HepG2 (cell line): ENCODE measurements around the gene MAN2C1. TPM values are rescaled to one million over a fixed set of nuclear protein-coding genes. Genes with fewer than 3 reads are reported as not detected.

Experiments used
- ASH2L ChIP-seq: fragments of 300-600, 200-600 bp; sonication (generic); IDR thresholded peaks from 2 replicates; pipeline ENCODE4 v1.7.0; 2017; ENCODE audit warnings: low read depth, mild to moderate bottlenecking, moderate library complexity, mixed read lengths, low read length; ENCODE audit not compliant: insufficient read length
- FOXM1 ChIP-seq: sonication (generic); formaldehyde crosslinking; IDR thresholded peaks from 2 replicates; pipeline ENCODE4 v1.5.0; 2020; ENCODE audit warnings: missing genetic modification reagents
- HMG20B ChIP-seq: conservative IDR thresholded peaks from 2 replicates; pipeline ENCODE4 v1.6.1; 2016; ENCODE audit warnings: missing genetic modification reagents, missing compliant biosample characterization
- HNRNPH1 ChIP-seq: fragments of 200-400 bp; formaldehyde crosslinking; optimal IDR thresholded peaks from 2 replicates; pipeline ENCODE3; 2017; ENCODE audit warnings: mild to moderate bottlenecking, low read depth, low read length
- KLF15 ChIP-seq: sonication (generic); formaldehyde crosslinking; IDR thresholded peaks from 2 replicates; pipeline ENCODE4 v1.8.1; 2023; ENCODE audit warnings: borderline replicate concordance, mild to moderate bottlenecking, inconsistent platforms, missing genetic modification reagents, mixed read lengths
- MIER3 ChIP-seq: IDR thresholded peaks from 2 replicates; pipeline ENCODE4 v1.6.1; 2016; ENCODE audit warnings: missing compliant biosample characterization, borderline replicate concordance
- MLXIP ChIP-seq: sonication (generic); formaldehyde crosslinking; IDR thresholded peaks from 2 replicates; pipeline ENCODE4 v1.9.0; 2021; ENCODE audit warnings: missing genetic modification reagents, borderline replicate concordance
- MXI1 ChIP-seq: IDR thresholded peaks from 3 replicates; pipeline ENCODE4 v1.6.1; 2012; ENCODE audit warnings: low read depth, low read length, inconsistent platforms, borderline replicate concordance
- THAP11 ChIP-seq: IDR thresholded peaks from 2 replicates; pipeline ENCODE4 v1.6.1; 2016; ENCODE audit warnings: missing biosample characterization, missing genetic modification reagents
- THRA ChIP-seq: sonication (generic); formaldehyde crosslinking; IDR thresholded peaks from 2 replicates; pipeline ENCODE4 v1.4.0; 2020; ENCODE audit warnings: missing genetic modification reagents, borderline replicate concordance
- TRIM22 ChIP-seq: fragments of 450-650 bp; IDR thresholded peaks from 2 replicates; pipeline ENCODE4 v1.6.1; 2017
- ZBTB8A ChIP-seq: sonication (generic); formaldehyde crosslinking; IDR thresholded peaks from 2 replicates; pipeline ENCODE4 v1.4.0; 2020; ENCODE audit warnings: mild to moderate bottlenecking, low read depth, missing genetic modification reagents, borderline replicate concordance
- ZNF18 ChIP-seq: sonication (generic); formaldehyde crosslinking; IDR thresholded peaks from 2 replicates; pipeline ENCODE4 v1.8.0; 2022; ENCODE audit warnings: mild to moderate bottlenecking, missing genetic modification reagents; ENCODE audit not compliant: insufficient replicate concordance
- ZNF333 ChIP-seq: sonication (generic); formaldehyde crosslinking; IDR thresholded peaks from 2 replicates; pipeline ENCODE4 v1.4.0; 2020; ENCODE audit warnings: mild to moderate bottlenecking, missing genetic modification reagents, borderline replicate concordance
- ZNF350 ChIP-seq: sonication (generic); formaldehyde crosslinking; IDR thresholded peaks from 2 replicates; pipeline ENCODE4 v1.4.0; 2020; ENCODE audit warnings: mild to moderate bottlenecking, low read depth, missing genetic modification reagents, borderline replicate concordance
- ZNF441 ChIP-seq: sonication (generic); formaldehyde crosslinking; IDR thresholded peaks from 2 replicates; pipeline ENCODE4 v1.7.0; 2021; ENCODE audit warnings: missing genetic modification reagents, borderline replicate concordance
- ZNF709 ChIP-seq: sonication (generic); formaldehyde crosslinking; IDR thresholded peaks from 2 replicates; pipeline ENCODE4 v1.5.0; 2020; ENCODE audit warnings: mild to moderate bottlenecking, missing genetic modification reagents
- ZNF772 ChIP-seq: sonication (generic); formaldehyde crosslinking; IDR thresholded peaks from 2 replicates; pipeline ENCODE4 v1.5.0; 2020; ENCODE audit warnings: mild to moderate bottlenecking, missing genetic modification reagents
- ZNF800 ChIP-seq: sonication (generic); formaldehyde crosslinking; IDR thresholded peaks from 2 replicates; pipeline ENCODE4 v1.4.0; 2020; ENCODE audit warnings: missing genetic modification reagents
- polyA plus RNA-seq, 8 experiments: library from polyadenylated mRNA; depleted of rRNA in 3 of 8; stranded (reverse) in 7 of 8; unstranded in 1 of 8; fragments of >200 nt; fragmentation: Illumina TruSeq in 4 of 8; extraction: Trizol in 4 of 8; gene quantifications; 2 replicates each; pipeline versions ENCODE4 v1.2.1 to v1.2.3, GENCODE V29; 2011 to 2016; ENCODE audit warnings: low read depth in 4 of 8, missing spikeins in 1 of 8, mixed read lengths in 1 of 8; ENCODE audit not compliant: insufficient read depth in 1 of 8
- total RNA-seq, 5 experiments: library from RNA; depleted of rRNA; stranded (reverse); fragments of >200 nt; fragmentation: Illumina TruSeq; extraction: Trizol; gene quantifications; 2 replicates each; pipeline ENCODE4 v1.2.3, GENCODE V29; 2016; ENCODE audit warnings: low read depth in 1 of 5

Gene MAN2C1
- total and polyA plus RNA-seq, 2 of the 13 experiments (the other 11 are each of a cell fraction or from before 2014, with no cell fraction given): 62.6 to 71.0 TPM

GRCh38 chr15:75347222-75348033, 21.0 kb downstream of the MAN2C1 start (continued):
- TF ChIP-seq ZNF709 (peak; percentile 51; the same call in 1 of the 2 replicates), ZBTB8A (no peak), ASH2L (peak; percentile 37), ZNF350 (peak; percentile 82), TRIM22 (no peak), MXI1 (0 out of 3 replicates have a peak, but pooled peaks have one; percentile 21), ZNF333 (CRISPR knock-in tag) (peak; percentile 19; the same call in 1 of the 2 replicates), ZNF18 (CRISPR knock-in tag) (no peak), THAP11 (CRISPR knock-in tag) (peak; percentile 96), MIER3 (CRISPR knock-in tag) (no peak), HNRNPH1 (no peak), ZNF800 (CRISPR knock-in tag) (no peak), HMG20B (no peak), THRA (no peak), ZNF772 (CRISPR knock-in tag) (peak; percentile 38; the same call in 1 of the 2 replicates), MLXIP (no peak), KLF15 (CRISPR knock-in tag) (no peak), ZNF441 (CRISPR knock-in tag) (no peak), FOXM1 (CRISPR knock-in tag) (no peak)
